ENCODE data around the gene DNAH8. TPM values are rescaled to one million over a fixed set of nuclear protein-coding genes. Genes with fewer than 3 reads are reported as not detected.

The DNAH8 gene
- polyA plus RNA-seq, 3 donors, result not detected

DNA sequence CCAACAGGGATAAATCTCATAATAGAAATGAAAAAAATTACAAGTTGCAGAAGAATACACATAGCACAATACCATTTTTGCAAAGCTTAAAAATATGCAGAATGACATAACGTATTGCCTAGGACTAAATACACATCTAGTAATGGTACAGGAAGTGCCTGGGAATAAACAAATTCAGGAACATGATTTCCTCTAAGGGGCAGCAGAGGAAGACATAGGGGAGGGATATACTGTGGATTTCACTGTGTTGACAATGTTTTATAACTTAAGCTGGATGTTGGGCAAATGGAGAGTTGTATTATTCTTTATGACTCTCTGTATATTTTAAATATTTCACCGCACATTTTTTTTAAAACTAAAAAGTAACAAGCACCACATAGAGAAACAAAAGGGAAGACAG is 6.6 kb upstream of the DNAH8 start:
- no CpG with 5 or more reads among the region's 2 CpGs for WGBS (ENCODE audit: insufficient coverage)
- Mint-ChIP-seq H3K27me3 (ENCODE audit: low read depth in 3 of 3) (peaks cover 5 to 22% (median 10%) of the 10 kb centered on the region in 3 donors), H3K36me3 (no peaks in the 10 kb centered on the region), H3K4me3 (no peak overlapping the region), H3K27ac (no peak overlapping the region), H3K9me3 (peaks cover 0 to 6% (median 2%) of the 10 kb centered on the region in 7 donors), H3K4me1 (peaks cover 5% of the 10 kb centered on the region)
- Histone ChIP-seq H3K4me3 (replicated peaks in 1 of 3; ENCODE audit: low read depth in 2 of 3, low read length in 3 of 3) (no peak overlapping the region), H3K4me2 (replicated peaks; ENCODE audit: extremely low read depth, low read length, poor library complexity, severe bottlenecking) (no peak overlapping the region), H3K4me1 (ENCODE audit: control insufficient read depth in 1 of 2, insufficient read depth in 2 of 2, low read length in 2 of 2) (no peaks in the 10 kb centered on the region), H2AFZ (ENCODE audit: insufficient read depth, low read depth, low read length, poor library complexity, severe bottlenecking) (no peak overlapping the region), H3K79me2 (ENCODE audit: insufficient read depth, low read length) (no peaks in the 10 kb centered on the region), H4K20me1 (ENCODE audit: insufficient read depth, low read length) (no peaks in the 10 kb centered on the region), H3K36me3 (replicated peaks in 1 of 2; ENCODE audit: control insufficient read depth in 1 of 2, insufficient read depth in 2 of 2, low read length in 2 of 2) (no peaks in the 10 kb centered on the region), H3K9ac (ENCODE audit: insufficient read depth, low read length, poor library complexity, severe bottlenecking) (no peak overlapping the region), H3K27me3 (ENCODE audit: control insufficient read depth in 2 of 2, insufficient read depth in 2 of 2, low read length in 2 of 2) (peaks cover 3 to 4% of the 10 kb centered on the region in 2 donors), H3K27ac (ENCODE audit: low read depth in 1 of 2, low read length in 2 of 2) (no peak overlapping the region), H3K9me3 (replicated peaks in 1 of 2; ENCODE audit: control insufficient read depth in 1 of 2, insufficient read depth in 1 of 2, low read length in 2 of 2) (peaks cover 0 to 8% of the 10 kb centered on the region in 2 donors)
- no peak for DNase-seq
- TF ChIP-seq, protein P1, sequence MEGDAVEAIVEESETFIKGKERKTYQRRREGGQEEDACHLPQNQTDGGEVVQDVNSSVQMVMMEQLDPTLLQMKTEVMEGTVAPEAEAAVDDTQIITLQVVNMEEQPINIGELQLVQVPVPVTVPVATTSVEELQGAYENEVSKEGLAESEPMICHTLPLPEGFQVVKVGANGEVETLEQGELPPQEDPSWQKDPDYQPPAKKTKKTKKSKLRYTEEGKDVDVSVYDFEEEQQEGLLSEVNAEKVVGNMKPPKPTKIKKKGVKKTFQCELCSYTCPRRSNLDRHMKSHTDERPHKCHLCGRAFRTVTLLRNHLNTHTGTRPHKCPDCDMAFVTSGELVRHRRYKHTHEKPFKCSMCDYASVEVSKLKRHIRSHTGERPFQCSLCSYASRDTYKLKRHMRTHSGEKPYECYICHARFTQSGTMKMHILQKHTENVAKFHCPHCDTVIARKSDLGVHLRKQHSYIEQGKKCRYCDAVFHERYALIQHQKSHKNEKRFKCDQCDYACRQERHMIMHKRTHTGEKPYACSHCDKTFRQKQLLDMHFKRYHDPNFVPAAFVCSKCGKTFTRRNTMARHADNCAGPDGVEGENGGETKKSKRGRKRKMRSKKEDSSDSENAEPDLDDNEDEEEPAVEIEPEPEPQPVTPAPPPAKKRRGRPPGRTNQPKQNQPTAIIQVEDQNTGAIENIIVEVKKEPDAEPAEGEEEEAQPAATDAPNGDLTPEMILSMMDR (IDR thresholded peaks at IDR 0.05), result no peak
- intact Hi-C loops (cut with micrococcal nuclease), result no loop called here

DNA sequence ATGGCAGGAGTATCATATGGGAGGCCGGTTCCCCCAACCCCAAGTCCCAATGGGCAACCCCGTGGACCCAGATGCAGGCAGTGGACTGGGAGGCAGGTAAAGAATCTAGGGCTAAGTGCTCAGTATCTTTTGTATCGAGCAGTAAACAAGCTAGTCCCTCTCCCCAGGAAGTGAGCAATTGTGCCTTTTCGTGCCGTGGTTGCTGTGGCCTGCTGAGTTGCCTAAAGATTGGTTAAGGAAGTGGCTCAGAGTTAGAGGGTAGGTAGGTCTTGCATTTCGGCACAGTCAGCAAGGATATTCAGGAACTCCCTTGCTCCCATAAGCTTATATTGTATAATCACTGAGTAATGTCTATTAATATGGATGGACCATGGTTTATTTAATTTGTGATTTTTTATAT is 1.3 kb upstream of the DNAH8 start:
- TF ChIP-seq, protein P1 (IDR thresholded peaks at IDR 0.05), result no peak
- peaks cover 38 to 44% (median 43%) of the 10 kb centered on the region in 3 donors for H3K27me3 Mint-ChIP-seq (ENCODE audit: low read depth in 3 of 3)
- peak overlapping the region in 1 of 2 donors; percentile 32 for H3K4me3 Mint-ChIP-seq
- peaks cover 0 to 8% of the 10 kb centered on the region in 2 donors for H3K36me3 Mint-ChIP-seq
- Histone ChIP-seq H3K4me3 (replicated peaks in 1 of 3; ENCODE audit: low read depth in 2 of 3, low read length in 3 of 3) (no peak overlapping the region), H3K9ac (ENCODE audit: insufficient read depth, low read length, poor library complexity, severe bottlenecking) (no peak overlapping the region), H3K9me3 (replicated peaks in 1 of 2; ENCODE audit: control insufficient read depth in 1 of 2, insufficient read depth in 1 of 2, low read length in 2 of 2) (peaks cover 0 to 8% of the 10 kb centered on the region in 2 donors), H2AFZ (ENCODE audit: insufficient read depth, low read depth, low read length, poor library complexity, severe bottlenecking) (peak overlapping the region; percentile 17), H4K20me1 (ENCODE audit: insufficient read depth, low read length) (no peaks in the 10 kb centered on the region), H3K4me2 (replicated peaks; ENCODE audit: extremely low read depth, low read length, poor library complexity, severe bottlenecking) (no peak overlapping the region), H3K4me1 (ENCODE audit: control insufficient read depth in 1 of 2, insufficient read depth in 2 of 2, low read length in 2 of 2) (peaks cover 7 to 12% of the 10 kb centered on the region in 2 donors), H3K27ac (ENCODE audit: low read depth in 1 of 2, low read length in 2 of 2) (no peak overlapping the region), H3K36me3 (replicated peaks in 1 of 2; ENCODE audit: control insufficient read depth in 1 of 2, insufficient read depth in 2 of 2, low read length in 2 of 2) (no peaks in the 10 kb centered on the region), H3K79me2 (ENCODE audit: insufficient read depth, low read length) (no peaks in the 10 kb centered on the region), H3K27me3 (ENCODE audit: control insufficient read depth in 2 of 2, insufficient read depth in 2 of 2, low read length in 2 of 2) (peaks cover 41 to 44% of the 10 kb centered on the region in 2 donors)
- intact Hi-C loops (cut with micrococcal nuclease), result no loop called here
- H3K4me1 Mint-ChIP-seq, result peaks cover 21% of the 10 kb centered on the region
- WGBS (ENCODE audit: insufficient coverage), result 0% methylated on average over 1 of the region's 6 CpGs
- H3K27ac Mint-ChIP-seq, result peak overlapping the region in 1 of 7 donors; percentile 13
- DNase-seq, result peak; percentile 29 to 78 (median 36)
- peaks cover 0 to 10% (median 2%) of the 10 kb centered on the region in 7 donors for H3K9me3 Mint-ChIP-seq

All from CD14-positive monocyte (primary cell).